ENCODE data around the gene LIG3.

- TF ChIP-seq, protein P1, sequence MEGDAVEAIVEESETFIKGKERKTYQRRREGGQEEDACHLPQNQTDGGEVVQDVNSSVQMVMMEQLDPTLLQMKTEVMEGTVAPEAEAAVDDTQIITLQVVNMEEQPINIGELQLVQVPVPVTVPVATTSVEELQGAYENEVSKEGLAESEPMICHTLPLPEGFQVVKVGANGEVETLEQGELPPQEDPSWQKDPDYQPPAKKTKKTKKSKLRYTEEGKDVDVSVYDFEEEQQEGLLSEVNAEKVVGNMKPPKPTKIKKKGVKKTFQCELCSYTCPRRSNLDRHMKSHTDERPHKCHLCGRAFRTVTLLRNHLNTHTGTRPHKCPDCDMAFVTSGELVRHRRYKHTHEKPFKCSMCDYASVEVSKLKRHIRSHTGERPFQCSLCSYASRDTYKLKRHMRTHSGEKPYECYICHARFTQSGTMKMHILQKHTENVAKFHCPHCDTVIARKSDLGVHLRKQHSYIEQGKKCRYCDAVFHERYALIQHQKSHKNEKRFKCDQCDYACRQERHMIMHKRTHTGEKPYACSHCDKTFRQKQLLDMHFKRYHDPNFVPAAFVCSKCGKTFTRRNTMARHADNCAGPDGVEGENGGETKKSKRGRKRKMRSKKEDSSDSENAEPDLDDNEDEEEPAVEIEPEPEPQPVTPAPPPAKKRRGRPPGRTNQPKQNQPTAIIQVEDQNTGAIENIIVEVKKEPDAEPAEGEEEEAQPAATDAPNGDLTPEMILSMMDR (conservative IDR thresholded peaks at IDR 0.05; ENCODE audit: low read depth, low read length), result no peak
- TF ChIP-seq SMC3 (IDR thresholded peaks at IDR 0.05; ENCODE audit: low read depth, low read length) (no peak), MAZ (IDR thresholded peaks at IDR 0.05; ENCODE audit: borderline replicate concordance, low read depth, low read length) (no peak)
- TF ChIP-seq, protein P2, sequence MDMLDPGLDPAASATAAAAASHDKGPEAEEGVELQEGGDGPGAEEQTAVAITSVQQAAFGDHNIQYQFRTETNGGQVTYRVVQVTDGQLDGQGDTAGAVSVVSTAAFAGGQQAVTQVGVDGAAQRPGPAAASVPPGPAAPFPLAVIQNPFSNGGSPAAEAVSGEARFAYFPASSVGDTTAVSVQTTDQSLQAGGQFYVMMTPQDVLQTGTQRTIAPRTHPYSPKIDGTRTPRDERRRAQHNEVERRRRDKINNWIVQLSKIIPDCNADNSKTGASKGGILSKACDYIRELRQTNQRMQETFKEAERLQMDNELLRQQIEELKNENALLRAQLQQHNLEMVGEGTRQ (IDR thresholded peaks at IDR 0.05; ENCODE audit: low read depth, low read length), result no peak
Measured at GRCh38 chr17:35051579-35052240, 71.4 kb downstream of the LIG3 start.
